H1 (cell line): Measurements from ENCODE around the gene TEAD1. TPM values are rescaled to one million over a fixed set of nuclear protein-coding genes. Genes with fewer than 3 reads are reported as not detected.

Experiments
- CTBP2 ChIP-seq: IDR thresholded peaks from 2 replicates; pipeline ENCODE4 v1.7.0; 2011; ENCODE audit warnings: borderline replicate concordance, mild to moderate bottlenecking, moderate library complexity, mixed read lengths, low read length; ENCODE audit not compliant: insufficient read depth, insufficient read length
- JUND ChIP-seq: IDR thresholded peaks from 2 replicates; pipeline ENCODE4 v1.6.1; 2011; ENCODE audit warnings: mild to moderate bottlenecking, improper control_type of control experiment, low read length
- POLR2A ChIP-seq, 2 experiments: IDR thresholded peaks; 1 replicate in 1 of 2; 2 replicates in 1 of 2; pipeline ENCODE4 v1.6.1; 2011; ENCODE audit warnings: low read depth in 2 of 2, low read length in 2 of 2, mild to moderate bottlenecking in 2 of 2; ENCODE audit errors: control extremely low read depth in 1 of 2
- RBBP5 ChIP-seq: IDR thresholded peaks from 2 replicates; pipeline ENCODE4 v1.7.1; 2012; ENCODE audit warnings: low read depth, mild to moderate bottlenecking, inconsistent platforms, low read length, moderate library complexity, borderline replicate concordance
- SP2 ChIP-seq: IDR thresholded peaks from 2 replicates; pipeline ENCODE4 v1.6.1; 2012; ENCODE audit warnings: mild to moderate bottlenecking, low read length, inconsistent platforms
- SRF ChIP-seq: IDR thresholded peaks from 2 replicates; pipeline ENCODE4 v1.6.1; 2011; ENCODE audit warnings: mild to moderate bottlenecking, low read depth, low read length, moderate library complexity
- polyA plus RNA-seq, 7 experiments: library from polyadenylated mRNA; depleted of rRNA in 3 of 7; stranded (reverse) in 5 of 7; unstranded in 2 of 7; fragments of >200 nt in 5 of 7; fragments of 200-250 nt in 2 of 7; gene quantifications; 1 replicate in 5 of 7; 2 replicates in 1 of 7; 4 replicates in 1 of 7; pipeline versions ENCODE4 v1.2.1 to v1.2.3, GENCODE V29; 2011 to 2013; ENCODE audit warnings: missing spikeins in 2 of 7, mixed read lengths in 2 of 7
- total RNA-seq: library from RNA; stranded (reverse); fragmentation: NEBNext Ultra II Directional; extraction: Animal tissue kit (Norgen Biotek cat#: 25700); gene quantifications from 2 replicates; pipeline ENCODE4 v1.2.1, GENCODE V29; 2021

TEAD1 gene
- total and polyA plus RNA-seq, 2 of the 8 experiments (the other 6 are each of a cell fraction or from before 2014, with no cell fraction given): 15.6 to 67.4 TPM

DNA sequence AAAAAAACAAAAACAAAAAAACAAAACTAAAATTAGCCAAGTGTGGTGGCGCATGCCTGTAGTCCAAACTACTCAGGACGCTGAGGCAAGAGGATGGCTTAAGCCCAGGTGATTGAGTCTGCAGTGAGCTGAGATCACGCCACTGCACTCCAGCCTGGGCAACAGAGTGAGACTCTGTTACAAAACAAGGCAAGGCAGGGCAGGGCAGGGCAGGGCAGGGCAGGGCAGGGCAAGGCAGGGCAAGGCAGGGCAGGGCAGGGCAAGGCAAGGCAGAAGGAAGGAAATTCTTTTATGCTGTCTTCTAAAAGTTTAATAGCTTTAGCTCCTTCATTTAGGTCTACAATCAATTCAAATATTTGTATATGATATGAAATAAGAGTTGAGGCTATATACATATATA, 284.8 kb downstream of the TEAD1 start (continued):
- no peak for TF ChIP-seq SRF
- TF ChIP-seq JUND: no peak
- no peak for TF ChIP-seq POLR2A (IDR thresholded peaks at IDR 0.05; ENCODE audit: control extremely low read depth in 1 of 2, low read depth in 2 of 2, low read length in 2 of 2)
- no peak for TF ChIP-seq SP2
- TF ChIP-seq RBBP5: no peak
- TF ChIP-seq CTBP2: no peak
